CD4-positive, alpha-beta memory T cell (primary cell): Measurements from ENCODE around the gene TARBP2. TPM values are rescaled to one million over a fixed set of nuclear protein-coding genes. Genes with fewer than 3 reads are reported as not detected.

Experiments used
- CTCF ChIA-PET: fragments of 350-600 bp; sonication (Branson Sonifier 250); formaldehyde crosslinking; loops from one replicate; lab custom pipeline; 2021; ENCODE audit warnings: inconsistent platforms; ENCODE audit not compliant: partially characterized antibody; lab: Charles Lee
- POLR2A ChIA-PET: fragments of 350-600 bp; sonication (Branson Sonifier 250); formaldehyde crosslinking; loops from one replicate; lab custom pipeline; 2021; ENCODE audit not compliant: partially characterized antibody; lab: Charles Lee
- DNase-seq, 5 donors: peaks; one replicate each; pipeline versions ENCODE4 v3.0.0 to v3.0.0-alpha.2; 2020 to 2022; ENCODE audit warnings: mixed read lengths in 1 of 5
- H3K27ac ChIP-seq: one replicate; pipeline ENCODE4 v1.7.0; 2013; ENCODE audit warnings: low read depth, low read length
- H3K27me3 ChIP-seq: 2 replicates; pipeline ENCODE4 v1.7.0; 2013; ENCODE audit warnings: mild to moderate bottlenecking, low read length, moderate library complexity; ENCODE audit not compliant: insufficient read depth
- H3K36me3 ChIP-seq: 2 replicates; pipeline ENCODE4 v1.7.0; 2013; ENCODE audit warnings: mild to moderate bottlenecking, low read length, moderate library complexity; ENCODE audit not compliant: insufficient read depth
- H3K4me1 ChIP-seq: 2 replicates; pipeline ENCODE4 v1.7.0; 2013; ENCODE audit warnings: mild to moderate bottlenecking, low read length, moderate library complexity; ENCODE audit not compliant: insufficient read depth
- H3K4me3 ChIP-seq, 2 donors: one replicate each; pipeline ENCODE4 v1.7.0; 2013; ENCODE audit warnings: low read length in 2 of 2, mild to moderate bottlenecking in 1 of 2
- H3K9me3 ChIP-seq, 2 donors: one replicate each; pipeline ENCODE4 v1.7.0; 2013; ENCODE audit warnings: low read length in 2 of 2, control low read depth in 1 of 2; ENCODE audit not compliant: control insufficient read depth in 1 of 2
- H3K27ac Mint-ChIP-seq, 7 donors: one replicate each; pipeline ENCODE4 v1.8.0; 2020 to 2021; ENCODE audit warnings: mixed read lengths in 7 of 7, mild to moderate bottlenecking in 6 of 7, inconsistent platforms in 3 of 7, moderate library complexity in 3 of 7
- H3K27me3 Mint-ChIP-seq, 2 donors: one replicate each; pipeline ENCODE4 v1.8.0; 2020 to 2021; ENCODE audit warnings: mixed read lengths in 2 of 2
- H3K36me3 Mint-ChIP-seq, 2 donors: one replicate each; pipeline ENCODE4 v1.8.0; 2020 to 2021; ENCODE audit warnings: mixed read lengths in 2 of 2, inconsistent platforms in 1 of 2, mild to moderate bottlenecking in 1 of 2
- H3K4me1 Mint-ChIP-seq, 4 donors: one replicate each; pipeline ENCODE4 v1.8.0; 2020 to 2021; ENCODE audit warnings: mixed read lengths in 4 of 4, mild to moderate bottlenecking in 1 of 4
- H3K4me3 Mint-ChIP-seq, 8 donors: one replicate each; pipeline ENCODE4 v1.8.0; 2020 to 2021; ENCODE audit warnings: mixed read lengths in 8 of 8, mild to moderate bottlenecking in 7 of 8, moderate library complexity in 6 of 8, inconsistent platforms in 3 of 8
- H3K9me3 Mint-ChIP-seq, 8 donors: one replicate each; pipeline ENCODE4 v1.8.0; 2020 to 2021; ENCODE audit warnings: mixed read lengths in 8 of 8, mild to moderate bottlenecking in 5 of 8, inconsistent platforms in 3 of 8, moderate library complexity in 1 of 8
- intact Hi-C: fragments of 100-400 bp; cut with micrococcal nuclease; formaldehyde crosslinking; loops from one replicate; pipeline ENCODE4 v1.15.1; 2023
- polyA plus RNA-seq, 2 donors: library from polyadenylated mRNA; unstranded; fragments of 300-500 nt; fragmentation: Illumina TruSeq; gene quantifications; one replicate each; pipeline ENCODE4 v1.2.3, GENCODE V29; 2021
- total RNA-seq, 2 experiments: library from RNA; stranded (reverse); gene quantifications; one replicate each; pipeline ENCODE4 v1.2.3, GENCODE V29; 2021

Gene TARBP2
- total and polyA plus RNA-seq, 4 experiments from 2014 or later: 24.5 to 37.0 (median 30.0) TPM

DNA sequence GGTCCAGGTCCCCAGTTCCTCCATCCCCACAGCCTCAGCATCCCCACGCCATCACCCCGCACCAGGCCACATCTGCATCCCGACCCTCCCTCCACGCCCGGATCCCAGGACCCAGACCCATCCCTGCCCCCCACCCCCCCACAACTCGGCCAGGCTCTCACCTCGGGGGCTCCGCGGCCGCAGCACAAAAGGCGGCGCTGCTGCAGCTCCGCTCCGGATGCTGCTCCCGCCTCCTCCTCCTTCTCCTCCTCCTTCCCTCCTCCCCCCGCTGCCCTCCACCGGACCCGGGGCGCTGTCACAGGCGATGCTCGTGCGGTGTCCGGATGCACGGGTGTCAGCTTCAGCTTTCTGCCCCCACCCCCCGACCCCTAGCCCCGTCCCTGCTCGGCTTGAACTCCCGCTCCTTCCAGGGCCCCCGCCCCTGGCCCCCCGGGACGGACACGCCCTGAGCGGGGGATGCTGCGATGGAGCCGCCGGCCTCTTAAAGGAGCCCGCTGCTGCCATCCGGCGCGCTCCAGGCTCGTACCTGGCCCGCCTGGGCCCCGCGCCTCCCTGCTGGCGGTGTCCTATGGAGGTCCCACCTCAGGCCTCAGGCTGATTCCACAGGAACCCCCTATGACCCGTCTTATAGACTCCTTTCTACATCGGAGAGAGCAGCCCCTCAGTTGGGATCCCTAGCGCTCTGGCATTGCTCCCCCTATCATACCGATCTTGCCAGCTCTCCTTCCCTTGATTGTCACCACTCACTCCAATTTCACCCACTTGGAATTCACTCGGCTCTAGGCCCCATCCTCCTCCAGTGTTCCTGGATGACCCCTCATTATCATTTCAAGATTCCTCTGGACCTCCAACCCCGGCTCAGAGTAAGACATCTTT is 1.6 kb upstream of the TARBP2 start, which contains the start of gene MAP3K12:
MAP3K12 (minus strand) TSS at position 193 of the 876 bp plus-strand sequence. CDS start 12,067 bp downstream, outside the sequence.
- no peaks in the 10 kb centered on the region for H3K27me3 Mint-ChIP-seq
- H3K36me3 Mint-ChIP-seq: peaks cover 0 to 10% of the 10 kb centered on the region in 2 donors
- peaks cover 0 to 4% (median 0%) of the 10 kb centered on the region in 8 donors for H3K9me3 Mint-ChIP-seq
- peaks cover 43% of the 10 kb centered on the region for H3K4me1 ChIP-seq
- CTCF ChIA-PET: interaction anchor here (0.7 to 1.9 kb wide), 4 partner anchors 9 to 175 kb away, joined by 3 to 7 read pairs (median 4); no protein-coding TSS in a partner anchor
- no peaks in the 10 kb centered on the region for H3K27me3 ChIP-seq
- peak within 1 kb of the TSS; percentile 92 to 100 (median 99) for H3K27ac Mint-ChIP-seq
- intact Hi-C loops: loop anchor here (1.0 to 2.0 kb wide), 5 partner anchors 47 to 319 kb away; partner anchors contain the start of genes CSAD, PCBP2, PRR13 and ZNF740
- peak within 1 kb of the TSS; percentile 98 for H3K27ac ChIP-seq
- H3K4me1 Mint-ChIP-seq: peaks cover 16 to 64% (median 44%) of the 10 kb centered on the region in 4 donors
- H3K4me3 ChIP-seq: peak within 1 kb of the TSS; percentile 79 to 91
- no peaks in the 10 kb centered on the region for H3K9me3 ChIP-seq
- no peaks in the 10 kb centered on the region for H3K36me3 ChIP-seq
- peak within 1 kb of the TSS; percentile 91 to 98 (median 92) for H3K4me3 Mint-ChIP-seq
- DNase-seq: peak; percentile 56 to 74 (median 61)
- POLR2A ChIA-PET: interaction anchor here (0.7 to 7.2 kb wide), 21 partner anchors 9 to 493 kb away, joined by 3 to 75 read pairs (median 19); partner anchors contain the start of genes AAAS, ATF7, ATP5MC2 and CSAD

DNA sequence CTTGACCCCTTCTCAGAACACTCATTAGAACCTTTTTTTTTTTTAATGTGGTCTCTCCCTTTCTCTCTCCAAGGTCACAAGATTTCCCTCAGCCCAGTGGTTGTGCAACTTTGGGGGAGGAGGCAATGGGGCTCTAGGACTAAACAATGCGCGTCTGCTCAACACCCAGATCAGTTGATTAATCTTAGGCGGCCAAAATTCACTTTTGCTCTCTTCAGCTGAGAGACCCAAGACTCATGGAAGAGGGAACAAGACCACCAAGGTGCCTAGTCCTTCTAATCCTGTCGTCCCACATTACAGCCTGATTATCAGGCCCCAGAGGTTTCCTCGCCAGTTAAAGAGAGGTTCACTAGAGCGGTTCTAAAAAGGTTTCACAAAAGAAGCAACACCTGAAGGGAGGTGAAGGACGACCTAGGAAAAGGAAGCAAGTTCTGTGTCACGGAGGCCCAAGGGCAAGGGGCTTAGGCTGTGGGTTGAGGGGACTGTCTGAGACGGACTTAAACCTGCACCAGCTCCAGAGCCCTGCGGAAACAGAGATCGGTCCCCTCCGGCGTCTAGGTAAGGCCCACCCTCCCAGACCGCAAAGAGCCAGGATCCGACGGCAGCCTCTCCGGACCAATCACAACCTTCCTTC is 824 bp upstream of the TARBP2 start:
- peak in 1 of 5 donors; percentile 66 for DNase-seq
- H3K27me3 ChIP-seq: no peaks in the 10 kb centered on the region
- H3K4me3 ChIP-seq: peak overlapping the region; percentile 79 to 91

GRCh38 chr12:53501615-53502181 is 615 bp downstream of the TARBP2 start:
- peaks cover 3 to 24% of the 10 kb centered on the region in 2 donors for H3K36me3 Mint-ChIP-seq
- POLR2A ChIA-PET: interaction anchor here (0.9 to 7.2 kb wide), 35 partner anchors 8 to 857 kb away, joined by 3 to 75 read pairs (median 8); partner anchors contain the start of genes AAAS, ATP5MC2, CALCOCO1 and CSAD
- H3K4me1 Mint-ChIP-seq: peaks cover 17 to 57% (median 40%) of the 10 kb centered on the region in 4 donors
- peak overlapping the region; percentile 92 to 100 (median 99) for H3K27ac Mint-ChIP-seq
- intact Hi-C loops: loop anchor here (1.0 to 2.0 kb wide), 7 partner anchors 8 to 495 kb away; partner anchors contain the start of genes AAAS, ATF7, CSAD and EIF4B
- DNase-seq: peak in 1 of 5 donors; percentile 52
- Histone ChIP-seq H3K4me3 (peak overlapping the region; percentile 24 to 79), H3K9me3 (no peaks in the 10 kb centered on the region), H3K27me3 (no peaks in the 10 kb centered on the region), H3K4me1 (peaks cover 41% of the 10 kb centered on the region), H3K27ac (peak overlapping the region; percentile 98), H3K36me3 (no peaks in the 10 kb centered on the region)
- peak overlapping the region; percentile 89 to 98 (median 92) for H3K4me3 Mint-ChIP-seq
- peaks cover 0 to 4% (median 0%) of the 10 kb centered on the region in 8 donors for H3K9me3 Mint-ChIP-seq
- CTCF ChIA-PET: interaction anchor here (0.7 to 2.1 kb wide), 8 partner anchors 9 to 183 kb away, joined by 3 to 10 read pairs (median 6); no protein-coding TSS in a partner anchor
- H3K27me3 Mint-ChIP-seq: no peaks in the 10 kb centered on the region

More for the DNA sequence above, 824 bp upstream of the TARBP2 start:
- Mint-ChIP-seq H3K27me3 (no peaks in the 10 kb centered on the region), H3K4me1 (peaks cover 17 to 67% (median 46%) of the 10 kb centered on the region in 4 donors), H3K27ac (peak overlapping the region; percentile 92 to 100 (median 99)), H3K36me3 (peaks cover 0 to 14% of the 10 kb centered on the region in 2 donors), H3K4me3 (peak overlapping the region; percentile 89 to 98 (median 92)), H3K9me3 (peaks cover 0 to 4% (median 0%) of the 10 kb centered on the region in 8 donors)
- CTCF ChIA-PET: interaction anchor here (0.7 to 2.1 kb wide), 11 partner anchors 9 to 179 kb away, joined by 3 to 10 read pairs (median 6); partner anchors contain the start of gene AAAS
- peak overlapping the region; percentile 98 for H3K27ac ChIP-seq
- H3K9me3 ChIP-seq: no peaks in the 10 kb centered on the region
- intact Hi-C loops: loop anchor here (1.0 to 2.0 kb wide), 5 partner anchors 48 to 319 kb away; partner anchors contain the start of genes CSAD, PCBP2, PRR13 and ZNF740
- POLR2A ChIA-PET: interaction anchor here (1.0 to 7.2 kb wide), 38 partner anchors 9 to 780 kb away, joined by 3 to 75 read pairs (median 7); partner anchors contain the start of genes AAAS, ATF7, ATP5MC2 and CALCOCO1
- H3K4me1 ChIP-seq: peaks cover 41% of the 10 kb centered on the region
- no peaks in the 10 kb centered on the region for H3K36me3 ChIP-seq

GRCh38 chr12:53502331-53502730 is 1.2 kb downstream of the TARBP2 start:
- Histone ChIP-seq H3K4me1 (peaks cover 38% of the 10 kb centered on the region), H3K27me3 (no peaks in the 10 kb centered on the region), H3K36me3 (no peaks in the 10 kb centered on the region), H3K4me3 (no peak overlapping the region), H3K9me3 (no peaks in the 10 kb centered on the region), H3K27ac (peak overlapping the region; percentile 98)
- peaks cover 3 to 30% of the 10 kb centered on the region in 2 donors for H3K36me3 Mint-ChIP-seq
- ChIA-PET CTCF (interaction anchor here (2.1 kb wide), 1 partner anchor 8 kb away, joined by 10 read pairs; no protein-coding TSS in a partner anchor), POLR2A (interaction anchor here (3.6 to 7.2 kb wide), 3 partner anchors 61 to 282 kb away, joined by 19 to 75 read pairs (median 54); partner anchors contain the start of genes AAAS and PRR13)
- DNase-seq: no peak
- no peaks in the 10 kb centered on the region for H3K27me3 Mint-ChIP-seq
- H3K4me1 Mint-ChIP-seq: peaks cover 17 to 52% (median 35%) of the 10 kb centered on the region in 4 donors
- intact Hi-C loops: no loop called here
- H3K9me3 Mint-ChIP-seq: peaks cover 0 to 4% (median 0%) of the 10 kb centered on the region in 8 donors
- peak overlapping the region in 5 of 8 donors; percentile 16 to 96 (median 92) for H3K4me3 Mint-ChIP-seq
- peak overlapping the region in 6 of 7 donors; percentile 36 to 100 (median 98) for H3K27ac Mint-ChIP-seq

DNA sequence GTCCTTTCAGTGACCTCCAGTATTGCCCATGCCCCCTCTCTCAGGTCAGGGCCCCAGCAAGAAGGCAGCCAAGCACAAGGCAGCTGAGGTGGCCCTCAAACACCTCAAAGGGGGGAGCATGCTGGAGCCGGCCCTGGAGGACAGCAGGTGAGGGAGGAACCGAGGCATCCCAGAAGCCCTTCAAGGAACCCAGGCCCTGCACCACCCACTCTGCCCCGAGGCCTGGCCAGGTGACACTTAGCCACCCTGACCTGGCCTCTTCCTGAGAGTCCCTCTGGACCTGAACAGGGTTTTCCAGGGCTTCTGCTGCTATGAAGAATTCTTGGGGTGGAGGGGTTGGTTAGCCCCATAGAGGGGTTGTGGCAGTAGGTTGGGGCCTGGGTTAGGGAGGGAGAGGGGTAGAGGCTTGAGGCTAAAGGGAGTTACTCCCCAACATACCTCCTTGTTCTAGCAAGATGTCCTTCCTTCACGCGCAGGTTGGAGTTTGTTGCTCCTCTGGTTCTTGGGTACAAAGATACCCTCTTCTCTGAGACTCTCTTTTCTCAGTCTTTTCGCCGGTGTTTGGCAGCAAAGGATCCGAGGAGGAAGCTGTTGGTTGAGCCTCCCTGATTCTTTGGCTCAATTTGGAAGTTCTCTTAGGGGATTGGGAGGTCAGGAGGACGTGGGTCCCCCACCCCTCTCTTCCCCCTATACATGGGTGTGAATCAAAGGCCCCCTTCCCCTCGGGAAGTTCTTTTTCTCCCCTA is 2.1 kb downstream of the TARBP2 start:
- DNase-seq: no peak
- ChIA-PET CTCF (interaction anchor here (1.2 to 2.9 kb wide), 5 partner anchors 9 to 182 kb away, joined by 3 to 13 read pairs (median 3); partner anchors contain the start of gene AAAS), POLR2A (interaction anchor here (6.2 to 7.2 kb wide), 2 partner anchors 62 to 181 kb away, joined by 54 to 75 read pairs; partner anchors contain the start of genes AAAS and PRR13)
- no peaks in the 10 kb centered on the region for H3K9me3 ChIP-seq
- Mint-ChIP-seq H3K27me3 (no peaks in the 10 kb centered on the region), H3K4me1 (peaks cover 17 to 45% (median 29%) of the 10 kb centered on the region in 4 donors), H3K27ac (peak overlapping the region in 5 of 7 donors; percentile 9 to 68 (median 31)), H3K9me3 (peaks cover 0 to 4% (median 0%) of the 10 kb centered on the region in 8 donors), H3K4me3 (peak overlapping the region in 2 of 8 donors; percentile 40 to 61), H3K36me3 (peaks cover 3 to 31% of the 10 kb centered on the region in 2 donors)
- H3K4me1 ChIP-seq: peaks cover 30% of the 10 kb centered on the region
- no peaks in the 10 kb centered on the region for H3K36me3 ChIP-seq
- H3K27ac ChIP-seq: no peak overlapping the region
- intact Hi-C loops: no loop called here
- no peaks in the 10 kb centered on the region for H3K27me3 ChIP-seq
- no peak overlapping the region for H3K4me3 ChIP-seq
